ENCODE measurements around the gene KRTAP6-3. TPM values are rescaled to one million over a fixed set of nuclear protein-coding genes. Genes with fewer than 3 reads are reported as not detected.

Gene KRTAP6-3
- not detected in 2 replicates for total RNA-seq

GRCh38 chr21:30592140-30592539, at the start of gene KRTAP6-3:
KRTAP6-3 (plus strand) TSS chr21:30592440; CDS start chr21:30592446, 6 bp downstream.
- no peak for DNase-seq (ENCODE audit: low read depth)

- no peak for DNase-seq (ENCODE audit: low read depth)
Observed at GRCh38 chr21:30552782-30553181, 39.5 kb upstream of the KRTAP6-3 start.

GRCh38 chr21:30555095-30555494, 37.1 kb upstream of the KRTAP6-3 start:
- DNase-seq (ENCODE audit: low read depth), result no peak

- DNase-seq (ENCODE audit: low read depth), result no peak
Observed at GRCh38 chr21:30561264-30561895, 30.9 kb upstream of the KRTAP6-3 start, which contains the start of gene KRTAP19-7. KRTAP19-7 (minus strand) TSS chr21:30561314; CDS start chr21:30561289, 25 bp downstream.

- no peak for DNase-seq (ENCODE audit: low read depth)
Observed at GRCh38 chr21:30561957-30562356, 30.3 kb upstream of the KRTAP6-3 start.

- DNase-seq (ENCODE audit: low read depth), result no peak
Observed at GRCh38 chr21:30563072-30563471, 29.2 kb upstream of the KRTAP6-3 start.

- no peak for DNase-seq (ENCODE audit: low read depth)
Observed at GRCh38 chr21:30563630-30564029, 28.6 kb upstream of the KRTAP6-3 start.

- no peak for DNase-seq (ENCODE audit: low read depth)
Observed at GRCh38 chr21:30567617-30568016, 24.6 kb upstream of the KRTAP6-3 start.

GRCh38 chr21:30577766-30578165, 14.5 kb upstream of the KRTAP6-3 start:
- DNase-seq (ENCODE audit: low read depth), result no peak

GRCh38 chr21:30579346-30579745, 12.9 kb upstream of the KRTAP6-3 start:
- no peak for DNase-seq (ENCODE audit: low read depth)

- no peak for DNase-seq (ENCODE audit: low read depth)
Observed at GRCh38 chr21:30580132-30580531, 12.1 kb upstream of the KRTAP6-3 start.

- DNase-seq (ENCODE audit: low read depth), result no peak
Observed at GRCh38 chr21:30582870-30583269, 9.4 kb upstream of the KRTAP6-3 start.

GRCh38 chr21:30590297-30590696, 1.9 kb upstream of the KRTAP6-3 start, which contains the start of gene KRTAP22-2:
KRTAP22-2 (minus strand) TSS chr21:30590397.
- DNase-seq (ENCODE audit: low read depth), result no peak

- no peak for DNase-seq (ENCODE audit: low read depth)
Observed at GRCh38 chr21:30598802-30599201, 6.6 kb downstream of the KRTAP6-3 start, which contains the start of gene KRTAP6-2. KRTAP6-2 (minus strand) TSS chr21:30598902; CDS start chr21:30598874, 28 bp downstream.

GRCh38 chr21:30600787-30601186, 8.5 kb downstream of the KRTAP6-3 start, which contains the start of gene KRTAP22-1:
KRTAP22-1 (plus strand) TSS chr21:30601087.
- DNase-seq (ENCODE audit: low read depth), result no peak

- DNase-seq (ENCODE audit: low read depth), result no peak
Observed at GRCh38 chr21:30605968-30606367, 13.7 kb downstream of the KRTAP6-3 start.

- no peak for DNase-seq (ENCODE audit: low read depth)
Observed at GRCh38 chr21:30612132-30612531, 19.9 kb downstream of the KRTAP6-3 start.

GRCh38 chr21:30613836-30614235, 21.6 kb downstream of the KRTAP6-3 start, which contains the start of gene KRTAP6-1:
KRTAP6-1 (minus strand) TSS chr21:30613930; CDS start chr21:30613904, 26 bp downstream.
- DNase-seq (ENCODE audit: low read depth), result no peak

- DNase-seq (ENCODE audit: low read depth), result no peak
Observed at GRCh38 chr21:30615199-30615598, 23.0 kb downstream of the KRTAP6-3 start.

- no peak for DNase-seq (ENCODE audit: low read depth)
Observed at GRCh38 chr21:30616125-30616524, 23.9 kb downstream of the KRTAP6-3 start, which contains the start of gene KRTAP20-1. KRTAP20-1 (plus strand) TSS chr21:30616425; CDS start chr21:30616455, 30 bp downstream.

- no peak for DNase-seq (ENCODE audit: low read depth)
Observed at GRCh38 chr21:30620080-30620479, 27.8 kb downstream of the KRTAP6-3 start.

- DNase-seq (ENCODE audit: low read depth), result no peak
Observed at GRCh38 chr21:30620522-30620921, 28.3 kb downstream of the KRTAP6-3 start, which contains the start of gene KRTAP20-4. KRTAP20-4 (plus strand) TSS chr21:30620627.

GRCh38 chr21:30623362-30623761, 31.1 kb downstream of the KRTAP6-3 start:
- DNase-seq (ENCODE audit: low read depth), result no peak
